GM12872 (cell line): ENCODE results near the gene RCBTB1.
A peak's percentile ranks its signal among the peaks of the same experiment; 100 is the strongest.

Experiments used
- CTCF ChIP-seq: IDR thresholded peaks from 3 replicates; pipeline ENCODE4 v1.5.1; 2011; ENCODE audit warnings: low read depth, mild to moderate bottlenecking, low read length, moderate library complexity; ENCODE audit not compliant: insufficient read depth

The RCBTB1 gene

GRCh38 chr13:49571299-49572240, 13.8 kb downstream of the RCBTB1 start:
- TF ChIP-seq CTCF, result no peak

DNA sequence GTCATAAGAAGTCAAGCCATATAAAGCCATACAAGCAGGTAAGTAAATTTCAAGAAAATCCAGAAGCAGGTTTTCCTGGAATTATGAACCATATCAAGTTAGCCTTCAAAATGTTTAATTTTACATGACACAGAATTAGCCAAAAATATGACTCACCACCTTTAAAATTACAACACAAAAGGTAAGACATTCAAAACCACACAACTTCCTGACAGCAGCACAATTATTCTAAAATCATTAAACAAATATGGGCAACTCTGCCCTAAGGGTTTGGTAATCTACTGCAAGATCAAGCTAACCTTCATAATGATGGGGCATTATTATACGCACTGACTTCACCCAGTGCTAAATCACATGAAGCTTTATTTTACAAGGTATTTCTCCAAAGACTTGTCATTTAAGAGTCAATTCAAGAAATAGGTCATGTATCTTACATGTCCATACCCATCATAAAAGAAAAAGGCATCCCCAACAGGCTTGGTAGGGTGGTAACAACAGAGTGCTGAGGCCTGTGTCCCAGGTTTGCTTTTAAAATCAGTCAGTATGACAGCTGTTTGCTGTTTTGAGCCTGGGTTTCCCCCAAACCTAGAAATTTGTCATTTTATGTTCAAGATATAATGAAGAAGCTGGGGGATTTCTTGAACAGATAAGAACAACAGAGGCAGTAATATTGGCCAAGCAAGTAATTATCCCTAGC, 15.2 kb downstream of the RCBTB1 start:
- no peak for TF ChIP-seq CTCF

DNA sequence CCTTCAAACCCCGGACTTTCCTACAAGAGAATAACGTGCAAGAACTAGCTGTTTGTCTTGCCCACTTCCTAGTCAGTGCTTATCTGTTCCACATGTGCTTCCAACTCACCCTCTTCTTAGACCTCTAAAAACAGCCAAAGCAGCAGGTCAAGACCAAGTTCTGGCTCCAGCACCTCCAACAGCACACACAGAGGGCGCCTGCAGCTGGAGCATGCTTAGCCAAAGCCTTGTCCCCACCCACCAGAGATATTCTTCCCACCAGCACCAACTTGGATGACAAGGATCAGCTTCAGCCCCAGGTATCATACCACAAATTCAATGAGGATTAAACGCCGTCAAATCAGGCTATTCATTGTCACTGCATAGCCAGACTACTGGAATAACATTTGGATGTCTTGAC, 17.9 kb downstream of the RCBTB1 start:
- no peak for TF ChIP-seq CTCF

DNA sequence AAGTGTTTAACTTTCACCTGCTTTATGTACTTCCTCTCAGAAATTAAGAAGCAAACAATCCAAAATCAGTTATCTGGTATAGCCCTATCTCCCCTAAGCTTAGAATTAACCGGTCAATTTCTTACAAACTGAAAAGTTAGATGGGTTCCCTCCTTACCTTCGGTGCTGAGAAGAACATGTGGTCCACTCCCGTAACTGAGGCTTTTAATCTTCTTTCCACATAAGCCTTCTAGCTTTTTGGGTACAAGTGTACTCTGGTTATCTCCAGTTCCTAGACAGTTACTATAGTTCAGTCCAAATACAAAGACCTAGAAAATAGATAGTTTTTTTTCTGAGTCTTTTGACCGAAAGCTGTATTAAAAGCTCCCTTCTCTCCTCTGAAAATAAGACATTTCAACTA, 18.9 kb downstream of the RCBTB1 start:
- TF ChIP-seq CTCF, result no peak

DNA sequence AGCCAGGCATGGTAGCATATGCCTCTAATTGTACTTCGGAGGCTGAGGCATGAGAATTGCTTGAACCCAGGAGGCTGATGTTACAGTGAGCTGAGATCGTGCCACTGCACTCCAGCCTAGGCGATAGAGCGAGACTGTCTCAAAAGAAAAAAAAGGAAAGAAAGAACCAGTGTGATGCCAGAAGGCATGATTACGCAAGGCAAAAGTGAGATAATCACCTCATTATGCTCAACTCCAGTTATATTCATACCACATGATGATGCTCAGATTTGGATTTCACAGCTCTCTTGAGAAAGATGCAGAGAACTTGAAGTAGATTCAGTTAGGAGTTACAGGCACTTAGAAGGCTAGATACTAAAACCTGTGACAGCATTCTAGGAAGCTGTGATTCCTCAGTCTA, 21.8 kb downstream of the RCBTB1 start:
- TF ChIP-seq CTCF, result no peak

GRCh38 chr13:49561062-49561410, 24.3 kb downstream of the RCBTB1 start:
- TF ChIP-seq CTCF, result no peak

DNA sequence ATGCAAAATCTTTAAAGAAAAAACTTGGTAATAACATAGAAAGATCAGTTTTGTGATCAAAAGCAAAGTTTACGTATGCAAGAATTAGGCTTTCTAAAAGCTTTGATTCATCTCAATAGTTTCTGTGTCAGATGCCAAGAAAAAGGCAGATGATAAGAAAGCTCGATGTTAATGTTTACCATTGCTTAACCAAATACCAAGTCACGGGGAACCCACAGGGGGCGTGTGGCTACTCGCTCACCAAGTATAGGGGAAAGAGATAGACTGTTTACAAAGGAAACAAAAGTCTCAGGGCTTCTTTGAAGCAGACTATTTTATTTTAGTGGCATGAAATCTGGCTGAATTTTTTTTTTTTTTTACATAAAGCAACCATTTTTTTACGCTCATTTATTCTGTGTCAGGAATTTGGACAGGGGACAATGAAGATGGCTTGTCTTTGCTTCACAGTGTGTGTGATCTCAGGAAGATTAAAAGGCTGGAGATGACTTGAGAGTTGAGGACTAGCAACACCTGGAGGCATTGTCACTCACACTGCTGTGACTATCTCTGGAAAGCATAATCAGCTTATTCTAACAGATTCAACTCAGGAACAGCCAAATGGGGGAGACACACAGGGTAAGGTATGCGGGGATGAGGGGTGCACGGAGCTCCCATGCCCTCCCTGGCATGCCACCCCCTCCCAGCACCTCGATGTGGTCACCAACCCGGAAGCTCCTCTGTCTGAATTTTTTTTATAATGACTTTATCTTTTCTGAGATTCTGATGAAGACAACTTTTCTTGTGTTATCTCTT, 24.9 kb downstream of the RCBTB1 start:
- TF ChIP-seq CTCF, result peak; percentile 45
